ENCODE measurements around the gene VMAC.
"Not testable (repeated sequence)": the region's sequence is repeated elsewhere in the genome, so short reads cannot be mapped to it uniquely, and the experiment has no call there.

The VMAC gene

DNA sequence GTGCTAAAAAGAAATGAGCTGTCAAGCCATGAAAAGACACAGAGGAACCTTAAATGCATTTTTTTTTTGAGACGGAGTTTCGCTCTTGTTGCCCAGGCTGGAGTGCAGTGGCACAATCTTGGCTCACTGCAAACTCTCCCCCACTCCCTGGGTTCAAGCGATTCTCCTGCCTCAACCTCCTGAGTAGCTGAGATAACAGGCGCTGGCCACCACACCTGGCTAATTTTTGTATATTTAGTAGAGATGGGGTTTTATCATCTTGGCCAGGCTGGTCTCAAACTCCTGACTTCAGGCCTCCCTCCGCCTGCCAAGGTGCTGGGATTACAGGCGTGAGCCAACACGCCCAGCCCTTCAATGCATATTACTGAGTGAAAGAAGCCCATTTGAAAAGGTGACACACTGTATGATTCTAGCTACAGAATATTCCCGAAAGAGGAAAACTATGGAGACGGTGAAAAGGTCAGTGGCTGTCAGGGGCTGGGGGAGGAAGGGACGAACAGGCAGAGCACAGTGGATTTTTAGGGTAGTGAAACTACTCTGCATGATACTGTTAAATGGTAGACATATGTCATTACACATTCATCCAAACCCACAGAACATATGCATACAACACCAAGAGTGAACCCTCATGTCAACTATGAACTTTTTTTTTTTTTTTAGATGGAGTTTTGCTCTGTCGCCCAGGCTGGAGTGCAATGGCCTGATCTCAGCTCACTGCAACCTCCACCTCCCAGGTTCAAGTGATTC is 20.4 kb upstream of the VMAC start:
- FAIRE-seq: not testable (repeated sequence)

DNA sequence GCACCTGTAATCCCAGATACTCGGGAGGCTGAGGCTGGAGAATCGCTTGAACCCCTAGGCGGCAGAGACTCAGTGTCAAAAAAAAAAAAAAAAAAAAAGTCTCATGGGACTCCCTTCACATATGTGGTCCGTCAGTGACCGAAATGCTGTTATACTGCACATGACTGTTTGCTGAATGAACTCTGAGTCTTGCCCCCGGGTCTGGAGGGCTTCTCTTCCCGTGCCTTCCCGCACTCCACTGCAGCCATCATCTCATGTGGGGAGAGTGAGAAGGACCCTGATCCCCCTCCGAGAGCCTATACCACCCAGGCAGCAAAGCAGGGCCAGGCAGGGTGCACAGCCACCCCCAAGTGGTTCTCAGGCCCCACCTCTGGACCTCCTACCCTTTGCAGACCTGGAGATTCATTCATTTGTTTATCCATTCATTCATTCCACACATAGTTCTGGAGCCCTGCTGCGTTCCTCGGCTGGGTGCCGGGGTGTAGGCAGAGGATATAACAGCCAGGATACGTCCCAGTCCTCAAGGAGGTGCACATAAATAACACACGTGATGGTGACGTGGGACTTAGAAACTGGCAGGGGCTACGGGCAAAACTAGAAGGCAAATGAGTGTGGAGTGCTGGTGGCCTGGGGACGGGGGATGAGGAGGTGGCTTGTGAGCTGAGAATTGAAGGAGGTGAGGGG is 15.2 kb upstream of the VMAC start:
- FAIRE-seq: no peak

DNA sequence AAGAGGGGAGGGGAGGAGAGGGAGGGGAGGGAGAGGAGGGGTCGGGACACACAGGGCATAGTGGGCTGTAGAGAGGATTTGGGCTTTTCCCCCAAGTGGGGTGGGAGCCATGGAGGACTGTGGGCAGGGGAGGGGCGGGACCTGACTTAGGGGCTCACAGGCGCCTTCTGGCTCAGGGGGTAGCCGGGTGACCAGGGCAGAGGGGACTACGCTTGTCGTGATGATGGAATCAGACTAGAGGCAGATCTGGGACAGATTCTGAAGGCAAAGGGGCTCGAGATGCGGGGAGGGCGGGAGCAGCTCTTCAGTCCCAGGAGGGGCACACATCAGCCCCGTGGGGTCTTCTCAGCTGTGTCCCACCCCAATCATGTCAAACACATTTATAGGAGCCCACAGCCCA is 14.6 kb upstream of the VMAC start:
- FAIRE-seq: no peak

DNA sequence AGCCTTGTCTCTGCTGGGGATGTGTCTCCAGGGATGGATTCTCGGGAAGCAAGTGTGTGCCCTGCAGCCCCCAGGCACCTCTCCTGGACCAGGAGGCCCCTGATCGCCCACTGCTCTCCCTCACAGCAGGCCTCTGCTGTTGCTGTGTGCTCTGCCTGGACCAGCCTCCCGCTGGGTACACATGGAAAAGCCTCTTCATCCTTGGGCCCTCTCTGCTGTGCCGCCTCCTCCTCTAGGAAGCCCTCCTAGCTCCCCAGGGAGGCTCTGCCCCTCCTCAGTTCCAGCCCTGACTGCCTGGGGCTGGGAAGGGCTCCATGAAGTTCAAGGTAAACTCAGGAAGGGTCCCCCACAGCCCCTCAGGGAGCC is 13.1 kb upstream of the VMAC start:
- FAIRE-seq: no peak

DNA sequence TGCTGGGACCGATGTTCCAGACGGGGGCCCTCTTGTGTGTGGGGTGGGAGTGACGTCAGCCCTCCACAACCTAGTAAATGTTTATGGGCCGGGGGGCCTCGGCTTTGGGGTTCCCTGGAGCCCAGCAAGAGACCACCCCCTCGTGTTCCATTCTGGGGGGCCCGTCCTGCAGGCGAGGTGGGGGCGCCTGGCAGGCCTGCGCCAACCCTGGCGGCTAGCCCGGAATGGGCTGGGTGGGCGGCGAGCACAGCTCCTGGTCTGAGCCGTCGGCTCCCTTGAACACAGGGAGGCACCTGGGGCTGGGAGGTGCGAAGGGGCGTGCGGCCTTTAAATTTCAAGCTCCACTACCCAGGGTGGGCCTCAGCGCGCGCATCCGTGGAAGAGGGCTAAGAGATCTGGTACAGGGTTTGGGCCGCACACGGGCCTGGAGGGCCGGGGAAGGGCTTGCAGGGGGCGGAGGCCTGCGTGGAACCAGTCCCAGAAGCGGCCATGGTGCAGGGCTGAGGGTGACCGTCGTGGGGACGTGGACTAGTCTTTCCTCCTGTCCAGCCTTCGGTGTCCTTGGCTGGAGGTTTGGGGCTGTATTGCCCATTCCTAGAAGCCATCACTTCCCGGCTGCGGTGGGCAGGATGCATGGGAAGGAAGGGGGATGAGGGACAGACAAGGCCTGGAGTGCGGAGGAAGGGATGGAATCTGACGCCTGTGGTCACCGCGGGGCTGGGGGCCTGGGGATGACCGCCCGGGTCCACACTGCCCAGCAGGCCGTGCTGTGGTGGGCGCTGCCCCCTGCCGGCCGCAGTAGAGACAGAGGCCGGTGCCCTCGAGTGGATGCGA is 12.5 kb upstream of the VMAC start:
- FAIRE-seq: no peak

DNA sequence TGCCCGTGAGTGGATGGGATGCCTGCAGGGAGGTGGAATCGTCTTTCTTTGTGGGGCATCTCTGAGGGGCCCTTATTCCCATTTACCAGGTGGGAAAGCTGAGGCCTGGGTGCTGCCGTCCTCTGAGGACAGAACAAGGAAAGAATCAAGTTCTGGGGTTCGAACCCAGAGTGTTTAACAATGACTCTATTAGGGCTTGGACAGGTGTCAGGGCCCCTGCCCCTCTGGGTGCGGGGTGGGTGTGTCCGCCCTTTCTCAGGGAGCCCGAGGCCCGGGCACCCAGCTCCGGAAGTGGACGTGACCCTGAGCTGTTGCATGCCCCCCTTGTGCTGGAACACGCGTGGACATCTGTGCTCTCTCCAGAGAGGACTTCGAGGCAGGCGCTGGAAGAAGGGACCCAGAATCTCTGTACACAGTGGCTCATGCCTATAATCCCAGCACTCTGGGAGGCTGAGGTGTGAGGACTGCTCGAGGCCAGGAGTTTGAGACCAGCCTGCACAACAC is 11.8 kb upstream of the VMAC start:
- no peak for FAIRE-seq

DNA sequence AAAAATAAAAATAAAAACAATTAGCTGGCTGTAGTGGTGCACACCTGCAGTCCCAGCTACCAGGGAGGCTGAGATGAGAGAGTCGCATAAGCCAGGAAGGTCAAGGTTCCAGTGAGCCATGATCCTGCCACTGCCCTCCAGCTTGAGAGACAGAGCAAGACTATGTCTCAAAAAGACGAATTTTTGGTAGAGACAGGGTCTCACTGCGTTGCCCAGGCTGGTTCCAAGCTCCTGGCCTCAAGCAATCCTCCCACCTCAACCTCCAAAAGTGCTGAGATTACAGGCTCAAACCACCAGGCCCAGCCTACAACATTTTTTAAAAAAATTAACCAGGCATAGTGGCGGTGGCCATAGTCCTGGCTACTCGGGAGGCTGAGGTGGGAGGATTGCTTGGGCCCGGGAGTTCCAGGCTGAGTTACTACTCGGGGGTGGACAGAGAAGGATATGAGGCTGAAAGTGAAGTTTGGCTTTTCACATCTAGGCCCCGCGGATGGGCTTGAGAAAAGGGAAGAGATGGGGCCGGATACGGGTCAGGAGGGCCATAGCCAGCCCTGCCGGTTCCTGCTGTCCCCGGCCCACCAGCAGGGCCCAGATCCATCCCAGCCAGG is 11.3 kb upstream of the VMAC start:
- no peak for FAIRE-seq

DNA sequence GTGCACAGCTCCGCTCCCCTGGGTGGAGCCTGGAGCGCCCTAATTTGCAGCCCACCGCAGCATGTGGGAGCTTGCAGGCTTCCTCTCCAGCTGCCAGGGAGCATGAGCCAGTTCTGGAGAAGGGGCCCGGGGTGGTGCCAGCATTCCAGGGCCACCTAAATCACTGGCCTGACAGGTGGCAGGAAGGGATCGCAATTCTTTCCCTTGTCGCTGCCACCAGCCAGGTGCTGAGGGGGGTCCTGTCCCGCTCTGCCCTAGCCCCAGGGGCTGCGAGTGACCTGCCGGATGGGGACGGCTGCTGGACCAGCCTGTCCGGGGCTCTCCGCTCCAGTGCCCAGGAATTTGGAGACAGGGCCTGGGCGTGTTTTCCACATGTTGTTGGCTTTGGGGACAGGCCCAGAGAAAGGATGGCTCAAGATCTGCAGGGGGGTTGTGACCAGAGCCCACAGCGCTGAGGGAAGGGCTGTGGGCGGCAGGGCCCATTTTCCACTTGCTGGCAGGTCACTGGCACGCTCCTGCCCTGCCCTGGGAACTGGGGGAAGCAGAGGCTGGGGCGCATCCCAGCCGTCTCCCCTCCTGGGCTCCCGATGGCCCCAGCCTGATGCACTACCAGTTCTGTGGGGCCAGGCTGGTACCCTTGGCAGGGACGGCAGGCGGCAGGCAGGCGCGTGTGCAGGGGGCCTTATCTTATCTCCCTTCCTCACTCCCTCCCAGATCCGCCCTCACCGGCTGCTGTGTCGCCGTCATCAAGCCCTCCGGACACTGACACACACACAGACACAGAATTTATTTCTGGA is 10.6 kb upstream of the VMAC start:
- no peak for FAIRE-seq

DNA sequence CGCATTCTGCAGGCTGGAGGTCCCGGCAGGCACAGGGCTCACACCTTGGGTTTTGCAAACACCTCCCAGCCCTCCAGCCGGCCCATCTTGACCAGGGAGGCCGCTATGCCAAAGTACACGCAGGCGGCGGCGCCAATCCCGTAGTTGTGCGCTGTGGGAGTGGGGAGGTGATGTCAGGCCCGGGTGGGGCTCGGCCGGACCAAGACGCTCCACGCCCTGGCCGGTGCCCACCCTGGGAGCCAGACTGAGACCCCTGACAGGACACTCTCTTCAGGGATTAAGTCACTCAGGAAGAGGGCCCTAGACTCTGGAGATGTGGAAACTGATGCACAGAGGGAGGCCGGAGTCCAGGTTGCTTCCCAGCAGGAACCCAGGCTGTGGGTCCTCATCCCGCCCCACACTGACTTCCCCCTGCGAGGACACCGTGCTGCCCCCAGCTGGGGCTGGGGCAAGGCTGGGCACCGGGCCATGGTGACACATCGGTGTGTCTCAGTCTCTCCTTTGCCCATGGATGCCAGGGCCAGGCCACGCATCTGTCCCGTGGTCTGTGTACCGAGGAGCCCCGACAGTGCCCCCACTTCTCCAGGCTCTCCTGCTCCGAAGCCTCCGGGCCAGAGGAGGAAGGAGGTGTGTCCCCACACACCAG is 9.8 kb upstream of the VMAC start:
- FAIRE-seq: no peak

DNA sequence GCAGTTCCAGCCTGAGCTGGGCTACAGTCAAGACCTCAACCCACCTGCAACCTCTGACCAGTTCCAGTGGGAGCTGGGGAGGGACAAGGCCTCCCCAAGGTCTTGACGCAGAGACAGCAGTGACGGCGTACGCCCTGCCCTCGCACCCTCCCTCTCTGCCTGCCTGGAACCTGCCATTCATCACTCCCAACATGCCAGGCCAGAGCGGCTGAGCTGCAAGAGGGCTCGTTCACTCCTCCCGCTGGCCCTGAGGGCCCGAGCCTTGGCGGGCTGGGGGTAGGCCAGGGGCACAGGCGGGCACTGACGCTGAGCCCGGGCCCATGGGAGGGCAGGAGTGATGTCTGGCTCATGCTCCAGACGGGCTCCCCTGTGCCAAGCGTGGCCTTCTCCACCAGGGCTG is 9.3 kb upstream of the VMAC start:
- no peak for FAIRE-seq

DNA sequence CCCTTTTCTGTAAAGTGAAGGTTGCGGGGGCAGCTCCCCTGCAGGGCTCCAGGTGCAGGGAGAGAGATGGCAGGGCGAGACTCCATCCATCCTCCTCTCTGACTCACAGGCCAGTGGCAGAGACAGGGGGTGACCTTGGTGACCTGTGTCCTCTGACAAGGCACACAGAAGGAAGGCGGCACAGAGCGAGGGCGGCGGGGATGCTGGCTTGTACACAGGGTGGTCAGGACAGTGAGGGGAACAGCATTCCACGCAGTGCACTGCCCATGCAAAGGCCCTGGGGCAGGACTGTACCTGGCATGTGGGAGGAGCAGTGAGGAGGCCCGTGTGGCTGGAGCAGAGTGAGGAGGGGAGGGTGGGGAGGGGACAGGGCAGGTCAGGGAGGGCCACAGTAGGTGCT is 8.8 kb upstream of the VMAC start:
- FAIRE-seq: no peak

DNA sequence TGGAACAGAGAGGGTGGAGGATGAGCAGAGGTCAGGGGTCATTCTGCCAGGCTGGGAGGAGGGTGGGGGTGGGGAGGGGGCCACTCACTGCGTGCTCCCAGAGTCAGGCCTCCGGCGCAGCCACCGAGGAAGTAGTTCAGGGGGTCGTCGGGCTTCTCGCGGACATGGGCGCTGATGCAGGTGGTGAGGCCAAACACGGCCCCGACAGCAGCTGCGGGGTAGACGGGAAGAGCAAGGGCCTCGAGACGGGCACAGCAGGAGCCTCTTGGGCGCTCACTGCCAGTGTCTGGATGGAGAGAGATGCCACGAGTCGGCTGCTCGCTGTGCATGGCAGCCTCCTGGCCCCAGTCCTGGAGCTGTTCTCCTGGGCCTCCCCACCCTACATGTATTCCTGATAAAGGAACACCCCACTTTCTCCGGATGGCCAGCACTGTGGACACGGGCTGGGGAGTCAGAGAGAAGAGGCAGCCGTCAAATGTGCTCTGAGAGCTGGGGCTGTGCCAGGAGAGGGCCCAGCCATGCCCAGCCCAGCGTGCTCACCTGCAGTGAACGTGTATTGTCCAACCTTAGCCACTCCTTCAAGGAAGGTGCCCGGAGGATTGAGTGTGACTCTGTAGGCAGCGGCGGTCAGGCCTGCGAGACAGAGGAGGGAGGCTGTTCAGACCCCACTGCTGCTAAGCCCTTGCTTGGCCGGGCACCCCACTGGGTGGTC is 8.2 kb upstream of the VMAC start:
- no peak for FAIRE-seq

DNA sequence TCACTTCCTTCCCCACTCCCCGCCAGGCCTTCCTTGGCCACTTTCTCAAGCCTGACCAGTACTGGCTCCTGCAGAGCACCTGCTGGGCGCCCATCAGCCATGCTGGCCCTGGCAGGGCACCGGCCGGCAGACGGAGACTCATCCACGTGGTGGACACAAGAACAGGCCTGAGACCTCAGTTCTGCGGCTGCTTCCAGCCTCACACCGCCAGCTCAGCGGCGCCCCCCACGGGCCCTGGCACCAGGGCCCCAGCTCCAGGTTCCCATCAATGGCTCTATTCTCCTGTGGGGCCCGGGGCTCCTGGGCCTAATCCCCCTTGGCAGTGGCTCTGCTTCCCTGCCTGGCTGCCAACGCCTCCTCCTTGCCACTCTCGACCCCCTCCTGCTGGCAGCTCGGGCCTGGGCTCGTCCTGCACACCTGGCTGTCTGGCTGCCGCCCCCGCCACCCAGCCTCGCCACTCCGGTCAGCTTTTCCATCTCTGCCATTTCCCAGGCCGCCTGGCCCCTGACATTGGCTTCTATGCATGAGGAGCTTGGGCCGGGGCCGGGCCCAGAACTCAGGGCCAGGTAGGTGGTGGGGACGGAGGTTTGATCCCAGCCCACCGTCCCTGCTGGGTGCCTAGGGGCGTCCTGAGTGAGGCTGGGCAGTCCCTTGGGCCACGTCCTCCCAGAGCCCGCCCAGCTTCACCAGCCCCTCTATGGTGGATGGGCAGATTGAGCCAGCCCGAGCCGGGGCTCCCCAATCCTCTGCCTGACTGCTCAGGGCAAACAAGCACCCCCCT is 7.3 kb upstream of the VMAC start:
- FAIRE-seq: no peak

DNA sequence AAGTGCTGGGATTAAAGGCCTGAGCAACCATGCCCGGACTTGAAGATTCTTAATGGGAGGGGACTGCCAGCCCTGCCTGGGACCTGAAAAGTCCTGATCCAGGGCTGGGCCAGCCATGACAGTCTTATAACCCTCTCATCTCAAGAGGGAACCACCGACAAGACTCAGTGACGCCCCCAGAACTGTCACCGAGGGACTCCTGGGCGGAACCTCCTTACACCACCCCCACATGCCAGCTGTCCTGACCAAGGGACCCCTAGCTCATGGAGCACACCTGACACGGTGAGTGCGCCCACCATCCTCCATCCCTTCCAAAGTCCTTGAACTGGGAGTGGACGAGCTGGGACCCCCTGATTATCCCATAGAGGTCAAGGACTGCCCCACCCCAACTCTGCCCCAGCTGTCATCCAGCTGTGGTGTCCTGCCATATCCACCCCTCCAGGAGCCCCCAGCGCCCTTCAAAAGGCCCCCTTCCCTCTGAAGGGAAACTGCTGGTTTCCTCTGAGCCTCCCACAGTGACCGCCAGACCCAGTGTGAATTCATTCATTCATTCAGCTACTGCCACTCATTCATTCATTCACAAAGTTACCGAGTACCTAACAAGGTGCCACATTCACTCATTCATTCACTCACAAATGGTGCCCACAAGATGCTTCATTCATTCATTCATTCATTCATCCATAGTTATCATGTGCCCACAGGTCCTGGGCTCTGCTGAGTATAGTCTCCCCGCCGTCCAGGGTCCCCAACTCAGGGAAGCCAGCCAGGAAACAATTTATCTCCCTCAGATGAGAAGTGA is 4.7 kb upstream of the VMAC start:
- no peak for FAIRE-seq

DNA sequence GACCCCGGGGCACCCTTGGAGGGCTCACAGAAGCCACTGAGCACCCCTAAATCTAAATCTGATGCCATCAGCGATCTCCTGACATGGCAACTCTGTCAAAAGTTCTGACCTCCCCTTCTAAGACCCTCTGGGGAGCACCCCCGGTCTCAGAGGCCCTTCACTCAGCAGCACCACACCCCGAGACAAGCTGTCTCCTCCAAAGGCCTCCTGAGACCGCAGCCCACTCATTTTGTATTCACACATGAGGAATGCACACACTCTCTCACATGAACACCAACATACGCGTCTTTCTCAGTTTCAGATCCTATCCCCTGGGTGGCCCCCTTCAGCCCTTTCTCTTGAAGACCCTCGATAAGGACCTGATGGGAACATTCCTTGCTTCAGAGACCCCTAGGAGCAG is 3.7 kb upstream of the VMAC start:
- FAIRE-seq: no peak

DNA sequence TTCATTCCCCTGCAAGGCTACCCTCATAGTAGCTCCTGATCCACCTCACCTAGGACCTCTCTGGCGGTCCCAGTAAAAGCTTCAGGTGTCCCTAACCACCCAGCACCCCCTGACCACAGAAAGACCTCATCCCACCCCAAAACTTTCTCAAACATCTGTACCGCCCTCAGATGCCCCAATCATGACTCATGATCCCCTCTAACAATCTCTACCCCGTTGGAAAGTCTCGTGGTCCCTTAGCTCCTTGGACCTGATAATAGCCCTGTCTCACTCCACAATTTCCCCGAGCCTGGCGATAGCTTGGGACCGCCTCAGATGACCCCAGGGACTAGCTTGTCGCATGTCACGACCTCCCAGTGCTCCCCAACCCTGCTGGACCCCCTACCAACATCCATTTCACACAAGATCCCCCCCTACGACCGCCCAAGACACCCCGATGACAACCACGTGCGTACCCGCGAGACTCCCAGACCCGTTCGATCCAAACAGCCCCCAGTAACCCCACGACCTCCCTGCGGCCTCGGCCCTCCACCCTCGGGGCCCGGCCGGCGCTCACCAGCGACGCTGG is 1.5 kb upstream of the VMAC start:
- FAIRE-seq: no peak

DNA sequence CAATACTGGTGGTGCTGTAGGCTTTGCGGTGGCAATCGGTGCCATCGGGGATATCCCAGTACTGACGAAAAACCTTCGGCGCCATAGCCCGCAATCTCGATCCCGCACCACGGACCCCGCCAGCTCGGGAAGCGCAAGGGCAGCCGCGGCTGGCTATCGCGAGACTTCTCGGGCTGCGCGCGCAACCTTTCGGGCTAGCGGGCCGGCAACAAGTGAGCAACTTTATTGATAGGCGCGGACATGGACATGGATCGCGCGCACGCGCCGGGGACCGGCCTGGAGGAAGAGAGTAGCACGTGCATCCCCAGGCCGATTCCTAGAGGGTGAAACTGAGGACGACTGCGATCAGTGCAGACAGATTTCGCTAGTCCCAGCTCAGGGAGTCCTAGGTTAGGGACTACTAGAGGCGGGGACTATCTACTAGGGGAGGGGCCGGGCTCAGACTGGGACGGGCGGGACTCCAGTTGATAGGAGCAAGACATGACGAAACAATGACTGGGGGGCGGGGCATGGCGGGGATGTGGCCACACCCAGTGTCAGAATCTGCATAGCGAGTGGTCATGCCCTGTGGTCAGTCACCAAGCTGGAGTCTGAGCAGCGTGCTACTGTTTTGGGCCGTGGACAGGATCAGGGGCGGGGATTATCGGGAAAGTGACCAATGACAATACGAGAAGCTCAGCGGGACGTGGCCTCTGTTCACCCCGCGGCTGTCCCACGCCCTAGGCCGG is 884 bp upstream of the VMAC start, which contains the start of gene NDUFA11:
Gene NDUFA11, minus strand, starts transcription at position 167 of the 728 bp plus-strand sequence. Its CDS starts 82 bp downstream, at position 85.
- peak; percentile 9 for FAIRE-seq

DNA sequence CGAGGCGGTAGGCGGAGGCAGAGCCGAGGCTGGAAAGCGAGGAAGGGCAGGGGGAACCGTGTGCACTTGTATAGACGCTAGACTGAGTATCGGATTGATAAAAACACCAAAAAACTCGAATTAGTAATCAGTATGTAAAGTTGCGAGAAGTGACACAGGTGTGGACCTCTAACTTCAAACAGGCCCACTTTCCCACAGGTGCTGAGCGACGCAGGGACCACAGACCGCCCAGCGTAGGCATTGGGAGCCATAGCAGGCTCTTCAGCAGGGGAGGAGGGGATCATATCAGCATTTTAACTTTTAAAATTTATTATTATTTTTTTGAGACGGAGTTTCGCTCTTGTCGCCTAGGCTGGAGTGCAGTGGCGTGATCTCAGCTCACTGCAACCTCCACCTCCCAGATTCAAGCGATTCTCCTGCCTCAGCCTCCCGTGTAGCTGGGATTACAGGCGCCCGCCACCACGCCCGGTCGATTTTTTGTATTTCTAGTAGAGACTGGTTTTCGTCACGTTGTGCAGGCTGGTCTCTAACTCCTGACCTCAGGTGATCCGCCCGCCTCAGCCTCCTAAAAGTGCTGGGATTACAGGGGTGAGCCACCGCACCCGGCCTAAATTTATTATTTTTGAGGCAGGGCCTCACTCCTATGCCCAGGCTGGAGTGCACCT is 574 bp downstream of the VMAC start:
- no peak for FAIRE-seq
